Measurements from ENCODE around the gene RHAG. TPM values are rescaled to one million over a fixed set of nuclear protein-coding genes. Genes with fewer than 3 reads are reported as not detected.

Gene RHAG
- total RNA-seq, 3 donors from 2014 or later: not detected

DNA sequence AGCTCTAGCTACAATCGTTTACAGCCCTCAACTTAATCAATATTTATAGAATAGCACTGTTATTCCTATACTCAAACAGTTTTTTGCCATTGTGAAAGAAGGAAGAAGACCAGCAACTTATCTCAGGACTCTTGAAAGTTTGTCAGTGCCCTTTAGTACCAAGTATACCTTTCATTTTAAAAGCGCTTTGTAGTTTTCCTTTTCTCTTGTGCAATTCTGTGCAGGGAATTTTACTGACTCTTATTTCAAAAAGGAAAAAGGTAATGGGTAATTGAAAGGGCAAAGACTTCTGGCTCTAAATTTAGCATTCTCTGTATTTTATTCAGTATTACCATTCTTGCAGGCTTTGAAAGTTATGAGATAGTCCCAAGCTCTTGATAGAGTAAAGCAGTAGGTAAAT is 16.8 kb upstream of the RHAG start:
- TF ChIP-seq, protein P1, sequence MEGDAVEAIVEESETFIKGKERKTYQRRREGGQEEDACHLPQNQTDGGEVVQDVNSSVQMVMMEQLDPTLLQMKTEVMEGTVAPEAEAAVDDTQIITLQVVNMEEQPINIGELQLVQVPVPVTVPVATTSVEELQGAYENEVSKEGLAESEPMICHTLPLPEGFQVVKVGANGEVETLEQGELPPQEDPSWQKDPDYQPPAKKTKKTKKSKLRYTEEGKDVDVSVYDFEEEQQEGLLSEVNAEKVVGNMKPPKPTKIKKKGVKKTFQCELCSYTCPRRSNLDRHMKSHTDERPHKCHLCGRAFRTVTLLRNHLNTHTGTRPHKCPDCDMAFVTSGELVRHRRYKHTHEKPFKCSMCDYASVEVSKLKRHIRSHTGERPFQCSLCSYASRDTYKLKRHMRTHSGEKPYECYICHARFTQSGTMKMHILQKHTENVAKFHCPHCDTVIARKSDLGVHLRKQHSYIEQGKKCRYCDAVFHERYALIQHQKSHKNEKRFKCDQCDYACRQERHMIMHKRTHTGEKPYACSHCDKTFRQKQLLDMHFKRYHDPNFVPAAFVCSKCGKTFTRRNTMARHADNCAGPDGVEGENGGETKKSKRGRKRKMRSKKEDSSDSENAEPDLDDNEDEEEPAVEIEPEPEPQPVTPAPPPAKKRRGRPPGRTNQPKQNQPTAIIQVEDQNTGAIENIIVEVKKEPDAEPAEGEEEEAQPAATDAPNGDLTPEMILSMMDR (IDR thresholded peaks at IDR 0.05): no peak
- no peaks in the 10 kb centered on the region for H3K9me3 ChIP-seq
- intact Hi-C loops (cut with DNase I, micrococcal nuclease): no loop called here
- ATAC-seq: no peak
- H3K4me1 ChIP-seq (ENCODE audit: low read depth): no peaks in the 10 kb centered on the region
- H3K36me3 ChIP-seq (ENCODE audit: low read depth): no peaks in the 10 kb centered on the region
- DNase-seq: no peak
- no peak overlapping the region for H3K4me3 ChIP-seq

DNA sequence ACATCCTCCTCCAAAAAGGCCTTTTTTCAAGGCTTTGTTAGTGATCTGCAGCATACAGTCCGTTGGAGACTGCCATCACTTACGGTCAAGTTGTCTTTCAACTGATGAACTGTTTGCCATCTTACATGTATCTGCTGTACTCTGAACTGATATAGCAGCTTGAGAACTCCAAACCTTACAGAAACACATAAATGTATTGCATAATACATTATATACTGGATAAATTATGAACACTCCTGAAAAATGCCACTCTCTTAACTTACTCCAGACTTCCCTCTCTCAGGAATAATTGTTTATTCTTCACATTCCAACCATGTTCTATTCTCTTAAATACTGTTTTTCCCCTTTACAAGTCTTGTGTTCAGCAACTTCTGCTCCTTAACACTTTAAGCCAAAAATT is 14.6 kb upstream of the RHAG start:
- ATAC-seq (no peak), DNase-seq (no peak)
- Histone ChIP-seq H3K4me1 (ENCODE audit: low read depth) (no peaks in the 10 kb centered on the region), H3K4me3 (no peak overlapping the region), H3K9me3 (no peaks in the 10 kb centered on the region), H3K36me3 (ENCODE audit: low read depth) (no peaks in the 10 kb centered on the region)
- TF ChIP-seq, protein P1 (IDR thresholded peaks at IDR 0.05): no peak
- intact Hi-C loops (cut with DNase I, micrococcal nuclease): no loop called here

DNA sequence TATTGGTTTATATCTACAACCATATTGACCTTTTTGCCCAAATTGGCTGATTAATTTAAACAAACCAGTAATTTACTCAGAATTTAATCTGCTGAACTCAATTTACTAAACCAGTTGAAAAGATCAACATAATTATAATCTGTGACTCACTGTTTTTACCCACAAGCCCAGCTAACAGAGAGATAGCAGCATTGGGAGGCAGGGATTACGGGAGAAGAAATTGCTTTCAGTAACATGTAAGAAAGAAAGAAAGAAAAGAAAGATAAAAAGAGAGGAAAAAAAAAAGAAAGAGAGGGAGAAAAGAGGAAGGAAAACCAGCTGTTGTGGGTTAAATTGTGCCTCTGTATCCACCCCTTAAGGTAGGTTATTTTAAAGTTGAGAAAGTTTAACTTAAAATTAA is 13.3 kb upstream of the RHAG start:
- no peak overlapping the region for H3K4me3 ChIP-seq
- ATAC-seq: no peak
- intact Hi-C loops (cut with DNase I, micrococcal nuclease): no loop called here

DNA sequence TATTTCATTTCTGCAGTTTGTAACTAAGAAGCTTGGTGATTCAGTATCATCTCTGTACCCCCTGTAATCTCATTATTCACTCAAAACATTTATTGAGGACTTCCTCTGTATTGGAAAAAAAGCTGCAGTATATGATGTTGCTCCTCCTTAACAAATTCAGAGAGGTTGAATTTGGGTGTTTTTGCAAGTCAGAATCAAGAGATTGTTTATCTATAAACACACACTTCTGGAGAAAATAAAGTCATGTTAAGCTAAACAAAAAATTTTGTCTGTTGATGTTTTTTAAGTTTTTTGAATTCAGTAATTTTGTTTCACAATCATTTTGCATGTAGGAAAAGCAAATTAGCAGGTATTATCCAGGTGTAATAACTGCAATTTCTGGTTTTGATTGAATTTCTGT is 11.4 kb upstream of the RHAG start:
- TF ChIP-seq, protein P1 (IDR thresholded peaks at IDR 0.05): no peak
- no peaks in the 10 kb centered on the region for H3K4me1 ChIP-seq (ENCODE audit: low read depth)
- ATAC-seq (no peak), DNase-seq (no peak)
- H3K9me3 ChIP-seq: no peaks in the 10 kb centered on the region
- no peaks in the 10 kb centered on the region for H3K36me3 ChIP-seq (ENCODE audit: low read depth)
- intact Hi-C loops (cut with DNase I, micrococcal nuclease): no loop called here
- no peak overlapping the region for H3K4me3 ChIP-seq

More for the DNA sequence above, 13.3 kb upstream of the RHAG start:
- H3K9me3 ChIP-seq: no peaks in the 10 kb centered on the region
- no peaks in the 10 kb centered on the region for H3K36me3 ChIP-seq (ENCODE audit: low read depth)
- TF ChIP-seq, protein P1 (IDR thresholded peaks at IDR 0.05): no peak
- no peaks in the 10 kb centered on the region for H3K4me1 ChIP-seq (ENCODE audit: low read depth)
- no peak for DNase-seq

DNA sequence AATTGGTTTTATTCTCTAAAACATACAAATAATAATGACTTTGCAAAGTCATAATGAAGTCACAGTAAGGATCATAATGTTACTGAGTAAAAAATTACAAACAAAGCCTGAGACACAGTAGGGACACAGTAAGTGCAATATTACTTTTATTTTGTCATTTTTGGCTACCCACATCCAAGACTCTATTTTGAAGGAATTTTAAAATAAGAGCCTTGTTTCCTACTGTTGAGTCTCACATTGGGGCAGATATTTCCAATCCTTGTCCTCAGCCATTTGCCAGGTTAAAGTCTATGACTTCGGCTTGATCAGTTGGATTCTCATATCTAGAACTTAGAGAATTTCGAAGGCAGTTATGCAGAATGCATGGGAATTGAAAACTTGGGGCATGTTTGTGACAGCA is 10.8 kb upstream of the RHAG start:
- Histone ChIP-seq H3K9me3 (no peaks in the 10 kb centered on the region), H3K4me3 (no peak overlapping the region), H3K36me3 (ENCODE audit: low read depth) (no peaks in the 10 kb centered on the region), H3K4me1 (ENCODE audit: low read depth) (no peaks in the 10 kb centered on the region)
- no peak for ATAC-seq
- TF ChIP-seq, protein P1 (IDR thresholded peaks at IDR 0.05): no peak
- intact Hi-C loops (cut with DNase I, micrococcal nuclease): no loop called here
- no peak for DNase-seq

DNA sequence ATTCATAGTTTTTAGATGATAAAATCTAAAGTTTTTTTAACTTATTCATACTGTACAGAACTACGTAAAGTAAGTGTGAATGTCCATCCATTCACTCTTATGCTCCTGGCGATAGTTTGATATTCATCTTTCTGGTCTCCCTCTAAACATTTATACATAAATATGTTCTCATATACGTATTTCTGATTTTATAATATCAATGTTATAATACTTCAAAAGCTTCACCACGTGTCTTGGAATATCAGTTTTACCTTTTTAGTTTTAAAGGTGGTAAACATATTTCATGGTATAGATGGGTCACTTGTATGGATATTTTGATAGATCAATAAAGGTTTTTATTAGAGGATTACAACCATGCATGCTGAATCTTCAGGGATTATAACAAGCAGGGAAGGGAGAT is 10.3 kb upstream of the RHAG start:
- Histone ChIP-seq H3K4me3 (no peak overlapping the region), H3K36me3 (ENCODE audit: low read depth) (no peaks in the 10 kb centered on the region), H3K9me3 (no peaks in the 10 kb centered on the region), H3K4me1 (ENCODE audit: low read depth) (no peaks in the 10 kb centered on the region)
- DNase-seq: no peak
- TF ChIP-seq, protein P1 (IDR thresholded peaks at IDR 0.05): no peak
- intact Hi-C loops (cut with DNase I, micrococcal nuclease): no loop called here
- ATAC-seq: no peak
